Measurements from ENCODE around the gene PALD1.

The PALD1 gene

DNA sequence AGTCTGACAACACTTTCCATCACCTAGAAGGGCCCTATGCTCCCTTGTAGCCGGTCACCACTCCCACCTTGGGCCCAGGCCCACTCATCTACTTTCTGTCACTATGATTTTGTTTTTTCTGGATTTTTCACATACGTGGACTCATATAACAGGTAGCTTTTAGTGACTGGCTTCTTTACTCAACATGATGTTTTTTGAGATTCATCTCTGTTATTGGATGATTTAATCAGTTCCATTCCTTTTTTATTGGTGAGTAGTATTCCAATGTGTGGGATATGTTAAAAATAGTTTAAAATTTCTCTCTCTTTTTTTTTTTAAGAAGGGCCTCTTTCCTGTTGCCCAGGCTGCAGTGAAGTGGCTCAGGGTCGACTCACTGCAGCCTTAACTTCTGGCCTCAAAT lies 9.3 kb downstream of the PALD1 start:
- no peak overlapping the region for H3K4me2 ChIP-seq
- no peaks in the 10 kb centered on the region for H4K20me1 ChIP-seq (ENCODE audit: insufficient read depth)
- no peak for TF ChIP-seq CTCF (conservative IDR thresholded peaks at IDR 0.05; ENCODE audit: low read depth, low read length)
- H3K4me3 ChIP-seq (IDR thresholded peaks at IDR 0.05; ENCODE audit: insufficient read depth, low read depth, low read length), result no peak overlapping the region
- H3K79me2 ChIP-seq (ENCODE audit: insufficient read depth, low read depth), result no peaks in the 10 kb centered on the region
- H3K27me3 ChIP-seq (ENCODE audit: insufficient read depth, low read depth), result no peaks in the 10 kb centered on the region
- no peak overlapping the region for H2AFZ ChIP-seq (ENCODE audit: low read depth)
- no peaks in the 10 kb centered on the region for H3K36me3 ChIP-seq (ENCODE audit: insufficient read depth)
- H3K27ac ChIP-seq, result no peak overlapping the region
- H3K9ac ChIP-seq, result no peak overlapping the region
- no peaks in the 10 kb centered on the region for H3K4me1 ChIP-seq (ENCODE audit: low read depth, poor library complexity, severe bottlenecking)

GRCh38 chr10:70490142-70490541 lies 11.6 kb downstream of the PALD1 start:
- TF ChIP-seq CTCF (conservative IDR thresholded peaks at IDR 0.05; ENCODE audit: low read depth, low read length), result no peak
- H3K27me3 ChIP-seq (ENCODE audit: insufficient read depth, low read depth), result no peaks in the 10 kb centered on the region; the same call in 1 of the 2 replicates
- H3K9ac ChIP-seq, result no peak overlapping the region
- H3K4me2 ChIP-seq, result no peak overlapping the region
- H3K79me2 ChIP-seq (ENCODE audit: insufficient read depth, low read depth), result no peaks in the 10 kb centered on the region
- H3K4me1 ChIP-seq (ENCODE audit: low read depth, poor library complexity, severe bottlenecking), result no peaks in the 10 kb centered on the region
- H2AFZ ChIP-seq (ENCODE audit: low read depth), result no peak overlapping the region
- no peak overlapping the region for H3K27ac ChIP-seq
- H3K4me3 ChIP-seq (IDR thresholded peaks at IDR 0.05; ENCODE audit: insufficient read depth, low read depth, low read length), result no peak overlapping the region
- no peaks in the 10 kb centered on the region for H4K20me1 ChIP-seq (ENCODE audit: insufficient read depth)
- H3K36me3 ChIP-seq (ENCODE audit: insufficient read depth), result no peaks in the 10 kb centered on the region

DNA sequence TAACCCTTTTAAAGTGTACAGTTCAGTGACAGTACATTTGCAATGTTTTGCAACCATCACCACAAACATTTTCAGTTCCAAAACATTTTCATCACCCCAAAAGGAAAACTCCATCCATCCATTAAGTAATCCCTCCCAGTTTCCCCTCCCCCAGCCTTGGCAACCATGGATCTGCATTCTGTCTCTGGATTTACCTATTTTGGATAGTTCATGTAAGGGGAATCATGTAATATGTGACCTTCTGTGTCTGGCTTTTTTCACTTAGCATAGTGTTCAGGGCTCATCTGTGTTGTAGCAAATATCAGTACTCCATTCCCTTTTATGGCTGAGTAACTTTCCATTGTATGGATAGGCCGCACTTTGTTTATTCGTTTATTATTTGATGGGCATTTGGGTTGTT lies 13.0 kb downstream of the PALD1 start:
- no peaks in the 10 kb centered on the region; the same call in 1 of the 2 replicates for H3K27me3 ChIP-seq (ENCODE audit: insufficient read depth, low read depth)
- no peak for TF ChIP-seq CTCF (conservative IDR thresholded peaks at IDR 0.05; ENCODE audit: low read depth, low read length)
- H2AFZ ChIP-seq (ENCODE audit: low read depth), result no peak overlapping the region
- no peaks in the 10 kb centered on the region for H3K79me2 ChIP-seq (ENCODE audit: insufficient read depth, low read depth)
- H3K9ac ChIP-seq, result no peak overlapping the region
- no peaks in the 10 kb centered on the region for H4K20me1 ChIP-seq (ENCODE audit: insufficient read depth)
- no peak overlapping the region for H3K4me2 ChIP-seq
- H3K4me3 ChIP-seq (IDR thresholded peaks at IDR 0.05; ENCODE audit: insufficient read depth, low read depth, low read length), result no peak overlapping the region
- H3K4me1 ChIP-seq (ENCODE audit: low read depth, poor library complexity, severe bottlenecking), result no peaks in the 10 kb centered on the region
- H3K36me3 ChIP-seq (ENCODE audit: insufficient read depth), result no peaks in the 10 kb centered on the region
- H3K27ac ChIP-seq, result no peak overlapping the region

- Histone ChIP-seq H3K27me3 (ENCODE audit: insufficient read depth, low read depth) (no peaks in the 10 kb centered on the region; the same call in 1 of the 2 replicates), H3K4me2 (no peak overlapping the region), H3K4me1 (ENCODE audit: low read depth, poor library complexity, severe bottlenecking) (no peaks in the 10 kb centered on the region), H3K79me2 (ENCODE audit: insufficient read depth, low read depth) (no peaks in the 10 kb centered on the region), H4K20me1 (ENCODE audit: insufficient read depth) (no peaks in the 10 kb centered on the region), H3K9ac (no peak overlapping the region), H2AFZ (ENCODE audit: low read depth) (no peak overlapping the region), H3K4me3 (IDR thresholded peaks at IDR 0.05; ENCODE audit: insufficient read depth, low read depth, low read length) (no peak overlapping the region), H3K27ac (no peak overlapping the region), H3K36me3 (ENCODE audit: insufficient read depth) (no peaks in the 10 kb centered on the region)
- TF ChIP-seq CTCF (conservative IDR thresholded peaks at IDR 0.05; ENCODE audit: low read depth, low read length), result no peak
These were observed 14.5 kb downstream of the PALD1 start for GRCh38 chr10:70492786-70493659.

Data from KMS-11 (cell line).